ENCODE data around the gene OGFR. TPM values are rescaled to one million over a fixed set of nuclear protein-coding genes. Genes with fewer than 3 reads are reported as not detected.

The OGFR gene
- total RNA-seq, 6 experiments from 2014 or later: 37.8 to 42.2 (median 39.0) TPM

DNA sequence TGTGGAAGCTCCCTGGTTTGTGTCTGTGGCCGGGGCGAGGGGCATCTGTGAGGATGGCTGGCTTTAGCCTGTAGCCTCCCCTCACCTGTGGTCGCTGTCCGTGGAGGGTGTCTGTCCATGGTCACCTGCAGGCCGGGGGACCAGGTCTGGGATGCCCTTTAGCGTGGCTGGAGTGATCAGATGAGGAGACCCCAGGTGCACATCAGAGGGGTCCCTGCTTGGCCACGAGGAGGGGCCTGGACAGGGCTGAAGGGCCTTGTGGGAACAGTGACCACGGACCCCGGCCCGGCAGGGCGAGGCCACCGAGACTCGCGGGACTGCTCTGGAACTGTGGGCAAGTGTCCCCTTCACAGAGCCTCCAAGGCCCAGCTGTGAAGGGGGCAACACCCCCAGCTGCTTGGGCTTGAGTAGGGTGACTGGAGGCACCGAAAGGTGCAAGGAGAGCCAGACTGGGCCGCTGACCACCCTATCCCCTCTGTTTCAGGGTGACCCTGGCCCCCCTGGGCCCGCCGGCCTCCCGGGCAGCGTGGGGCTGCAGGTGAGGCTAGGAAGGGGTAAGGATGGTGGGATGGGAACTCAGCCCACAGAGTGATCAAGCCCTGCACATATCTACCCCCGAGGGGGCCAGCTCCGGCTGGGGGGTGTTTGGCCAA lies 20.8 kb downstream of the OGFR start:
- Mint-ChIP-seq H3K27me3 (ENCODE audit: insufficient read depth) (no peaks in the 10 kb centered on the region), H3K9me3 (no peaks in the 10 kb centered on the region), H3K4me3 (no peak overlapping the region), H3K4me1 (ENCODE audit: low read depth) (no peaks in the 10 kb centered on the region), H3K27ac (no peak overlapping the region), H3K36me3 (ENCODE audit: low read depth) (no peaks in the 10 kb centered on the region)
- TF ChIP-seq, protein P1, sequence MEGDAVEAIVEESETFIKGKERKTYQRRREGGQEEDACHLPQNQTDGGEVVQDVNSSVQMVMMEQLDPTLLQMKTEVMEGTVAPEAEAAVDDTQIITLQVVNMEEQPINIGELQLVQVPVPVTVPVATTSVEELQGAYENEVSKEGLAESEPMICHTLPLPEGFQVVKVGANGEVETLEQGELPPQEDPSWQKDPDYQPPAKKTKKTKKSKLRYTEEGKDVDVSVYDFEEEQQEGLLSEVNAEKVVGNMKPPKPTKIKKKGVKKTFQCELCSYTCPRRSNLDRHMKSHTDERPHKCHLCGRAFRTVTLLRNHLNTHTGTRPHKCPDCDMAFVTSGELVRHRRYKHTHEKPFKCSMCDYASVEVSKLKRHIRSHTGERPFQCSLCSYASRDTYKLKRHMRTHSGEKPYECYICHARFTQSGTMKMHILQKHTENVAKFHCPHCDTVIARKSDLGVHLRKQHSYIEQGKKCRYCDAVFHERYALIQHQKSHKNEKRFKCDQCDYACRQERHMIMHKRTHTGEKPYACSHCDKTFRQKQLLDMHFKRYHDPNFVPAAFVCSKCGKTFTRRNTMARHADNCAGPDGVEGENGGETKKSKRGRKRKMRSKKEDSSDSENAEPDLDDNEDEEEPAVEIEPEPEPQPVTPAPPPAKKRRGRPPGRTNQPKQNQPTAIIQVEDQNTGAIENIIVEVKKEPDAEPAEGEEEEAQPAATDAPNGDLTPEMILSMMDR (IDR thresholded peaks at IDR 0.05): no peak
- no peak for DNase-seq

DNA sequence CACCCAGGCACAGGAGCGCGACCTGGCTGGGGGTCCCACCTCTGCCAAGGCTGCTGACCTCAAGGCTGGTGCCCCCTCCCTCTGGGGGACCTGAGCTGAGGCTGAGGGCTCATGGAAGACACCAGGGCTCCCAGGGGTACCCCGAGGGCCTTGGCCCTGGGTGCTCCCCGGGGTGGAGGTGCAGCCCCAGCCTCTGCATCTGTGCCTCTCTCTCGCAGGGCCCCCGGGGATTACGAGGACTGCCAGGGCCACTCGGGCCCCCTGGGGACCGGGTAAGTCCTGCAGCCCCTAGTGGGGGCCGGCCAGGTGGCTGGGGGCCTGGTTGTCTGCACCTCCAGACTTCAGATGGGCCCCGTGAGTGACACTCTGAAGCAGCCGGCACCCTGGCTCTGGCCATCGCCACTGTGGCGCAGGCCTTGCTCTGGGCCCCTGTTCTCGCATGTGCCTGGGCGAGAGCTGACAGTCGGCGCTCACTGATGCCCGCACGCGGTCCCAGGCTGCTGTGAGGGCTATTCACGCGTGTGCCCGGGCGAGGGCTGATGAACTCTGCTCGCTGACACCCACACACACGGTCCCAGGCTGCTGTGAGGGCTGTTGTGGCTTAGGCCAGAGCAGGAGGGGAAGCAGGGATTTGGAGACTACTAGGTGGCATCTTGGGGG lies 21.5 kb downstream of the OGFR start:
- DNase-seq: no peak
- H3K9me3 Mint-ChIP-seq: no peaks in the 10 kb centered on the region
- no peaks in the 10 kb centered on the region for H3K27me3 Mint-ChIP-seq (ENCODE audit: insufficient read depth)
- no peaks in the 10 kb centered on the region for H3K4me1 Mint-ChIP-seq (ENCODE audit: low read depth)
- no peak overlapping the region for H3K27ac Mint-ChIP-seq
- TF ChIP-seq, protein P1 (IDR thresholded peaks at IDR 0.05): no peak
- H3K4me3 Mint-ChIP-seq: no peak overlapping the region
- no peaks in the 10 kb centered on the region for H3K36me3 Mint-ChIP-seq (ENCODE audit: low read depth)

DNA sequence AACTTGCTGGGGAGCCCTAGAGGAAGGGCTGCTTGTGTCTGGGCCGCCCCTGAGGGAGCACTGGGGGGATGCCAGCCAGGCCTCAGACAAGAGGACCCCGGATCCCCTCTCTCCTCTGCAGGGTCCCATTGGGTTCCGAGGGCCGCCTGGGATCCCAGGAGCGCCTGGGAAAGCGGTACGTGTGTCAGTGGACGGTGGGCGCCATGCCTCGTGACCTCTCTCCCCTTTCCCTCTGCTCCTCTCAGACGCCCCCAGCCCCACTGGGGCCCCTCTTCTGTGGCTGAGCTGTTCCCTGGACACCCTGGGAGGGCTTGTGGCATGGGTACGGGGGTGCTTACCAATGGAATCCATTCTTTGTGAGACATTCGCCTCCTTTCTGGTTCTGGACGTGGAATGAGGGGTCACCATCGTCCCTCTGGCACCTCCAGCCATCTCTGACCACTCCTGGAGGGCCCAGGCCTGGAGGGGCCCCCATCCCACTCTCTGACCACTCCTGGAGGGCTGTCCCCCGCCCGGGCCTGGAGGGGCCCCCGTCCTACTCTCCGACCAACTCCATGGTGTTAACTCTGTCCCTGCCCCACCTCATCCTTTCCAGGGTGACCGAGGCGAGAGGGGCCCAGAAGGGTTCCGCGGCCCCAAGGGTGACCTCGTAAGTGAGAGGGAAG lies 22.1 kb downstream of the OGFR start:
- DNase-seq: no peak
- TF ChIP-seq, protein P1 (IDR thresholded peaks at IDR 0.05): no peak
- no peaks in the 10 kb centered on the region for H3K27me3 Mint-ChIP-seq (ENCODE audit: insufficient read depth)
- no peak overlapping the region for H3K27ac Mint-ChIP-seq
- H3K9me3 Mint-ChIP-seq: no peaks in the 10 kb centered on the region
- H3K4me1 Mint-ChIP-seq (ENCODE audit: low read depth): no peaks in the 10 kb centered on the region
- no peaks in the 10 kb centered on the region for H3K36me3 Mint-ChIP-seq (ENCODE audit: low read depth)
- H3K4me3 Mint-ChIP-seq: no peak overlapping the region

DNA sequence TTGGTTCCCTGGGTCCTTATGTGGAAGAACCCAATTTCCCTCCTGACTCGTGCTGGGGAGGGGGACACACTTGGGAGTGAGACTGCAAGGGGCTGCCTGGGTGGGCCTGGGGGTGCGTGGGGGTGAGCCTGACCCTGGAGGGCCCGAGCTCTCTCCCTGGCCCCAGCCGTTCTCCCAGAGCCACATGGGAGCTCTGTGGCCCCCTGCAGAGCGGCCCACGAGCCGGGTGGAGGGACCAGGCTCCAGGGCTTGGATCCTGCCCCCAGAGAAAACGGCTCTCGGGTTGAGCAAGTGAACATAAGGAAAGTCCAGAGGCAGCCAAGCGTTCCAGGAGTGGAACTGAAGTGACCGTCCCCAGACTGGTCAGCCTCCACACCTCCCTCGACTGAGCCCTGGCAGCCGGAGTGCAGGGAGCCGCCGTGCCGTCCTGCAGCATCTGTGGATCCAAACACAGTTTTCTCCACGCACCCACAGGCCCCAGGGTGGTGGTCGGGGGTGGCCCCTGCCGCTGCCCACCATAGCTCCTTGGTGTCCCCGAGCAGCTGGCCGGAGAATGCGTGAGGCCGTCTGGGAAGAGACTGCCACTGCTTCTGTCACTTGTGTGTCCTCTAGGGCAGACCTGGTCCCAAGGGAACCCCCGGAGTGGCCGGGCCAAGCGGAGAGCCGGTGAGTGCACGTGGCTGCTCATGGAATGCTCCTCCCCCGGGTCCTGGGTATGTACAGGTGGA lies 22.8 kb downstream of the OGFR start:
- Mint-ChIP-seq H3K36me3 (ENCODE audit: low read depth) (no peaks in the 10 kb centered on the region), H3K27ac (no peak overlapping the region), H3K4me1 (ENCODE audit: low read depth) (peaks cover 2% of the 10 kb centered on the region; the same call in 1 of the 2 replicates), H3K27me3 (ENCODE audit: insufficient read depth) (no peaks in the 10 kb centered on the region), H3K4me3 (no peak overlapping the region), H3K9me3 (no peaks in the 10 kb centered on the region)
- TF ChIP-seq, protein P1 (IDR thresholded peaks at IDR 0.05): no peak
- no peak for DNase-seq

DNA sequence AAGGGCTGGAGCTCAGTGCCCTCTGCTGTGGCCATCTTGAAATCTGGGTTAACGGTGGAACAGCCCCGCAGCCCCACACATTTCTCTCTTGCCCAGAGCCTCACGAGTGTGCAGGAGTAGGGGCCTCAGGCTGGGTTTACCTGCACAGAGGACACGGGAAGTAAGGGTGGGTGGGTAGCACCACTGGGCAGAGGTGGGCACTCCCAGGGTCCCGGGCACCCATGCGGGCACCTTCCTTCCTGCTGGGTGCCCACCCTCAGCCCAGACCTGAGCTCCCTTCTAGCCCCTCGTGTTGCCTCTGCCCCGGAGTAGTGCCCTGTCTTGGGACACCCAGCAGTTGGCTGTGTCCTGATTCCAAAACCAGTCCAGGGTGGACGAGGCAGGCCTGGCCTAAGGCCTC lies 23.4 kb downstream of the OGFR start:
- Mint-ChIP-seq H3K9me3 (no peaks in the 10 kb centered on the region), H3K4me3 (no peak overlapping the region), H3K27me3 (ENCODE audit: insufficient read depth) (no peaks in the 10 kb centered on the region; the same call in 1 of the 2 replicates), H3K36me3 (ENCODE audit: low read depth) (no peaks in the 10 kb centered on the region), H3K27ac (no peak overlapping the region), H3K4me1 (ENCODE audit: low read depth) (peaks cover 6% of the 10 kb centered on the region; the same call in 1 of the 2 replicates)
- DNase-seq: no peak
- TF ChIP-seq, protein P1 (IDR thresholded peaks at IDR 0.05): no peak
